NCI-H1930 (cell line): ENCODE data around the gene NANS.
"Not testable (repeated sequence)": the region's sequence is repeated elsewhere in the genome, so short reads cannot be mapped to it uniquely, and the experiment has no call there.

ENCODE experiments used
- DNase-seq, 2 experiments: peaks; one replicate each; lab custom pipeline; 2025; lab: John Stamatoyannopoulos, UW

NANS gene, protein sequence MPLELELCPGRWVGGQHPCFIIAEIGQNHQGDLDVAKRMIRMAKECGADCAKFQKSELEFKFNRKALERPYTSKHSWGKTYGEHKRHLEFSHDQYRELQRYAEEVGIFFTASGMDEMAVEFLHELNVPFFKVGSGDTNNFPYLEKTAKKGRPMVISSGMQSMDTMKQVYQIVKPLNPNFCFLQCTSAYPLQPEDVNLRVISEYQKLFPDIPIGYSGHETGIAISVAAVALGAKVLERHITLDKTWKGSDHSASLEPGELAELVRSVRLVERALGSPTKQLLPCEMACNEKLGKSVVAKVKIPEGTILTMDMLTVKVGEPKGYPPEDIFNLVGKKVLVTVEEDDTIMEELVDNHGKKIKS

GRCh38 chr9:98056269-98057137 is at the start of gene NANS:
Gene NANS, plus strand, starts transcription at chr9:98056732. Its CDS starts 77 bp downstream, at chr9:98056809.
- peak; percentile 86 to 88 for DNase-seq

DNA sequence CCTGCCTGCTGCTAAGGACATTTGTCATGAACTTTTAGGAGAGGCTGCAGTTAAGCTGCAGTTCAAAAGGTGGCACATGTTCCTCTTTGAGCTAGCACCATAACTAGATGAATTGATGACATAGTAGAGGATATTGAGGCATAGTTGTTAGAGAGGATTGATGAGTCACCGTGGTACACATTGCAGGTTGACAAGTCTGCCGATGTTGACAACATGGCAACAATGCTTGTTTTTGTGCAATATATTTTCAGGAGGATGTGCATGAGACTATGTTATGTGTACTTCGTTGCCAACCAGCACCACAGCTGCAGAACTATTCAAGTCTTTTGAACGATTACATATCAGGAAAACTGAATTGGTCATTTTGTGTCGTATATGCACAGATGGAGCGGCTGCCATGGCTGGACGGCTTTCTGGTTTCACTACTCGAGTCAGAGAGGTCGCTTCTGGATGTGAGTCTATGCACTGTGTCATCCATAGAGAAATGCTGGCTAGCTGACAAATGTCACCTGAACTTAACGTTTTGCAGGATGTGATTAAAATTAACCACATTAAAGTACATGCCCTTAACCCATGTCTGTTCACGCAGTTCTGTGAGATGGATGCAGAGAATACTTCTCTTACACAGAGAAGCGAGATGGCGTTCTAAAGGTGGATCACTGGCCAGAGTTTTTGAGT is 49.1 kb upstream of the NANS start:
- no peak for DNase-seq

DNA sequence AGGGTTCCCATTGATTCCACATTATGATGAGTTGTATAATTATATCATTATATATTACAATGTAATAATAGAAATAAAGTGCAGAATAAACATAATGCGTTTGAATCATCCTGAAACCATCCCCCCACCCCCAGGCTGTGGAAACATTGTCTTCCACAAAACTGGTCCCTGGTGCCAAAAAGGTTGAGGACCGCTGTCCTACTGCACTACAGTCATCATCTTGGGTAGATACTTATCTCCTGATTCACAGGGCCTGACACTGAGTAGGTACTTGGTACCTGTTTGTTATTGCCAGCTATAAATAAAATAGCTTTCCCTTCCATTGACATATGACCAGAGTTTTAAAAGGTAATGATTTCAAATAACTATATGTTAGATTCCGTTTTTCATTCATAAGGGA is 47.8 kb upstream of the NANS start:
- DNase-seq, result no peak

DNA sequence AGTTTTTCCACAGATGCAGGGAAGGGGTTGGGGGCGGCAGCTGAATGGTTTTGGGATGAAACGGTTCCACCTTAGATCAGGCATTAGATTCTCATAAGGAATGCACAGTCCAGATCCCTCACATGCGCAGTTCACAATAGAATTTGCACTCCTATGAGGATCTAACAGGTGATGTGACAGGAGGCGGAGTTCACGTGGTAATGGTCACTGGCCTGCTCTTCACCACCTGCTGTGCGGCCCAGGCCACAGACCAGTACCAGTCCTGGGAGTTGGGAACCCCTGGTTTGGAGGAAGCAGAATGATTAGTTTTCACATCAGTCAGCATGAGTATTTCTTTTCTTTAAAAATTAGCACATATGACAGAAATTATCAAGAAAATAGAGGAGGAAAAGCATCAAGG is 47.1 kb upstream of the NANS start:
- DNase-seq, result no peak

DNA sequence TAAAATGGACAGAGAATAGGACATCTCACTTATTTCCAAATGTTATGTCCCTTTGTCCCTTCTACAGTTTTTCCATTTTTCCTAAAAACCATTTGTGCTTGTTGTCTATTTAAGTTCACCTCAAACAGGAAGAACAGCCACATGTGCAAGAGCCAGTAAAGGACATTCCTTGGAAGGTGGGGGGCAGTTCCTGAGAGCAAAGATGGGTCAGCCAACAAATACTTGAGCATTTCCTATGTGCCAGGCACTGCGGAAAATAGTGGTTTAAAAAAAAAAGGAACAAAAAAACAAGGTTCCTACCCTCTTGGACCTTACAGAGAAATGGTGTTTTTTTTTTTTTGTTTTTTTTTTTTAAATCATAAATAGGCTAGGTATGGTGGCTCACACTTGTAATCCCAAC is 46.6 kb upstream of the NANS start:
- no peak for DNase-seq

DNA sequence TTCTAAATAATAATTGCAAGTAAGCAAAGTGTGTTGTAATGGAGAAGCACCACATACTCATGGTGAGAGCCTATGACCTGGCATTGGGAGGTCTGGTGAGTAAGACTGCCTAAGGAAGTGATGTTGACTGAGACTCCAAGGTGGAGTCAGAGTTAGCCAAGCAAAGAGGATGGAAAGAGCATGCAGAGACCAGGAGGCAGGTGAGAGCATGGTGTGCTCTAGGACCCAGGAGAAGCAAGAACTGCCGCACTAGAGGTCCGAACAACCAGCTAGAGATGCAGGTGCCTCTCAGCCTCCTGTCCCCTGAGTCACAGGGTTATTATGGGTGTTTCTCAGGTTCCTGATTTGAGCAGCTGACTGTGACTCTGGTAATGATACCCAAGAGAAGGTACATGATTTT is 46.1 kb upstream of the NANS start:
- no peak for DNase-seq

GRCh38 chr9:98011122-98011521 is 45.4 kb upstream of the NANS start:
- DNase-seq, result no peak

DNA sequence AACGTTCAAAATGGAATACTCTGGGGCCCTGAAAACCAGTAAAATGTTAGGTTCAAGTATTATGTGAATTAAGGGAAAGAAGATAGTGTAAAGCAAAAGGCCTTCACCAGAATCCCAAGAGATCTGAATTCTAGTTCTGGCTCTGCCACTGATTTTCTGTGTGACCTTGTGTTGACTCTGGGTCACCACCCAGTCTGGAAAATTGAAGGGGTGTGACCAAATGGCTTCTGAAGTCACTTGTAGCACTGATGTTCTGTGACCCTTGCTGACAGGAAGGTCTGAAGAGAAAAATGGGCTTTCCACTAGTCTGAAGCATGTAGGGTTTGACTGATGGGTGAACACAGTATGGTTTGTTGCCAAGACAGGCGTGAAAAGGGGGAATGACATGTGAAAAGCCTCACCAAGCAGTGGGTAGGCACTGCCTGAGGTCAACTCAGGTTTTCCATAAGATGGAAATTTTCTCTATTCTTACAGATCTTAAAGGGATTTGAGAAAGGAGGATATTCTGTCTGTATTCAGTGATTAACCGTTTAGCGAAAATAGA is 40.3 kb upstream of the NANS start:
- DNase-seq, result no peak

DNA sequence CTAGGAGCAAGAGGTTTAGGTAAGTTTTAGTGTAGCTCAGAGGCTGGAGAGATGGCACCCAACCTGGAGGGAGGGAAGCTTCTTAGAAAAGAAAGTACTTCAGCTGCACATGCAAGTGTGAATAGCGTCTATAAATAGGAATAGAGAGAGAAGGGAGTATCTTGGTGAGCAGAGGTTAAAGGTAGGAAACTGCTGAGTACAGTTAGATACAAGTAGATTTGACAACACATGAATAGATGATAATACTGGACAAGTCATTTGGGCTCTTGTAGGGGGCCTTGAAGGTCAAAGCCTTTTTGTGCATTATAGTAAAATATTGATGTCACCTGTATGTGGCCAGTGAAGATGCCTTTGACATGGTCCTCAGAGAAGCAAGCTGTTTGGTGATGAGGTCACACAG is 39.2 kb upstream of the NANS start:
- DNase-seq, result no peak

DNA sequence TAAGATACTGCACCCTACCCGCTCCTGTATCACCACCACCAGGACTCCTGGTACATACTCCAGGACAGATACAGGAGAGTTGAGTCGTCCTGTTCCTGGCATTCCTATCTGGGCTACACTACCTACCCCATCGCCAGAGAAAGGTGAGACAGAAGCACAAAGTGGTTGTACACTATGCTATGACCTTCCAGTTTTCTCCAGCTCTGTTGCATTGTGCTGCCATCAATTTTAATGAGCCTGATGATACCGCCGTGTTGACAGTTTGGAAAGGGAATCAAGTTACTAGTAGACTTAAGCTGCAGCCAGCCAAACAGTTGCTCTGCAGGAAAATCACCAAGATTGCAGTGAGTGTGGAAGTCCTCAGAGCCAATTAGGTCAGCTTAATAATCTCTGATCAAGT is 38.2 kb upstream of the NANS start:
- no peak for DNase-seq

GRCh38 chr9:98019098-98019497 is 37.4 kb upstream of the NANS start:
- no peak for DNase-seq

DNA sequence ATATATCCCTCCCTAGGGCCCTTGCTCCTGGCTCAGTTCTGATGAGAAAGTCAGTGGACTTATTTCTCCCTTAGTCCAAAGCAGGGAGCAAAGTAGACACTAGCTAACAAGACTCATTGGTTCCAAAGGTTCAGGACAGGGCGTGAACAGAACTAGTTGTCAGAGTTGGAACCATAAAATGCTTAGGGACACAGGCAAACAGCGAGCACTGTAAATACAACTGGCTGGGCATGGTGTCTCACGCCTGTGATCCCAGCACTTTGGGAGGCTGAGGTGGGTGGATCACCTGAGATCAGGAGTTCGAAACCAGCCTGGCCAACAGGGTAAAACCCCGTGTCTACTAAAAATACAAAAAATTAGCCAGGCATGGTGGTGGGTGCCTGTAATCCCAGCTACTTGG is 36.7 kb upstream of the NANS start:
- DNase-seq, result not testable (repeated sequence)

GRCh38 chr9:98020476-98021145 is 35.9 kb upstream of the NANS start:
- no peak for DNase-seq

- no peak for DNase-seq
Measured at GRCh38 chr9:98021306-98022040, 35.1 kb upstream of the NANS start.

GRCh38 chr9:98022447-98022846 is 34.1 kb upstream of the NANS start:
- no peak for DNase-seq

DNA sequence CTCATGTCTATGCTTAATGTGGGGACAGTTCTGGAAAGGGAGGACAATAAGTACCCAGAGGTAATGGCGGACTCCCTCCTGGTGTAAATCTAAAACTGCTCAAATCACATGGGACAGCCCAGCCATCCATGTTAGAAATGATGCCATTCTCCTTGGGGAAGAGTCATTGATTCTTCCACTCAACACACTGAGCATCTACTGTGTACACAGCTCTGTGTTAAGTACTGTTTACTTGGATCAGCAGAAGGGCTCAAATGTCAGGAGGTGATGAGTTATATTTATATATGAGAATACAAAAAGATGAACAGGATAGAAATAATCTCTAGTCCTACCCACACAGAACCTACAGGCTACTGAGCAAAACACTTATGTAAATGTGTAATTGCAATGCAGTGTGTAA is 31.8 kb upstream of the NANS start:
- no peak for DNase-seq

DNA sequence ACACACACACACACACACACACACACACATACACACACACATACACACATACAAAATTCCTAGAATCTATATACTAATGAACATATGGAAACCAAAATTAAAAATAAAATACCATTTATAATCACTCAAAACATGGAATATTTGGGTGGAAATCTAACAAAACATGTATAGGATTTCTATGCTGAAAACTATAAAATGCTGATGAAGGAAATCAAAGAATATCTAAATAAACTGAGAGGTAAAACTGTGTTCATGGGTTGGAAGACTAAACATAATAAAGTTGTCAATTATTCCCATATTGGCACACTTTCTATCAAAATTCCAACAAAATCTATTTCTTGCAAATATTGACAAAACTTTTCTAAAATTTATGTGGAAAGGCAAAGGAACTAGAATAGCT is 25.4 kb upstream of the NANS start:
- DNase-seq, result no peak

DNA sequence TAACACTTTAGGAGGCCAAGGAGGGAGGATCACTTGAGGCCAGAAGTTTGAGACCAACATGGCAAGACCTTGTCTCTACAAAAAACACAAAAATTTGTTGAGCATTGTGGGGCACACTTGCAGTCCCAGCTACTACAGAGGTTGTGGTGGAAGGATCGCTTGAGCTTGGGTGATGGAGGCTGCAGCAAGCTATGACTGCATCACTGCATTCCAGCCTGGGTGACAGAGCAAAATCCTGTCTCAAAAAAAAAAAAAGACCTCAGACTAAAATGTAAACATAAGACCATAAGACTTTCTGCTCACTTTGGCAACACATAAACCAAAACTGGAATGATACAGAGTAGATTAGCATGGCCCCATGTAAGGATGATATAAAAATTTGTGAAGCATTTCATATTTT is 24.6 kb upstream of the NANS start:
- DNase-seq, result no peak

- peak; percentile 31 to 67 for DNase-seq
Measured at GRCh38 chr9:98034593-98035546, 21.7 kb upstream of the NANS start.

- DNase-seq, result no peak
Measured at GRCh38 chr9:98037357-98037756, 19.2 kb upstream of the NANS start.
